Measurements from ENCODE around the gene YPEL1. TPM values are rescaled to one million over a fixed set of nuclear protein-coding genes. Genes with fewer than 3 reads are reported as not detected.

YPEL1 gene
- total and polyA plus RNA-seq, 2 of the 13 experiments (the other 11 are each of a cell fraction or from before 2014, with no cell fraction given), result 0.33 to 2.5 TPM

DNA sequence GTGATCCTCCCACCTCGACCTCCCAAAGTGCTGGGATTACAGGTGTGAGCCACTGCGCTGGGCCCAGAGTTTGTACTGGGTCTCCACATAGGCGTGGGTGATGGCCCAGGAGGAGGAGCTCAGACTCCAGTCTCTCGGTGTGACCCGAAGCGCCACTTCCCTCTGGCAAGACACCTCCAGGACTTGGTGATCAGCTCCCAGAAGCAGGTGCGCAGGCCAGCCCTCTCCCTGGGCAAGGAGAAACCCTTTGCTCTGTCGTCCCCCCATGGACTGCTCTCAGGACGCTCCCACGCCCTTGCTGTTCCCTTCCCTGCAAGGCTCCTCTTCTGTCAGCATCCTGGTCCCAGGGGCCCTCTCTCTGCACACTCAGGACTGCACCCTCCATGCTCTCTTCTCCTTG is 5.5 kb upstream of the YPEL1 start:
- WGBS (ENCODE audit: low lambda C conversion rate), result 25% methylated on average over 8 of the region's 10 CpGs
- Histone ChIP-seq H2AFZ (ENCODE audit: low read length) (no peak overlapping the region), H3K4me3 (replicated peaks in 1 of 3; ENCODE audit: insufficient read depth in 1 of 3, low read depth in 2 of 3, low read length in 3 of 3) (no peak overlapping the region), H3K9me3 (ENCODE audit: low read length) (no peaks in the 10 kb centered on the region), H4K20me1 (ENCODE audit: insufficient read depth, low read length) (no peaks in the 10 kb centered on the region), H3K4me2 (ENCODE audit: low read depth, low read length) (no peak overlapping the region), H3K36me3 (replicated peaks in 1 of 2; ENCODE audit: control insufficient read depth in 1 of 2, insufficient read depth in 2 of 2, low read length in 2 of 2) (no peaks in the 10 kb centered on the region), H3K27me3 (ENCODE audit: control insufficient read depth in 1 of 2, insufficient read depth in 2 of 2, low read length in 2 of 2) (peaks cover 5 to 23% of the 10 kb centered on the region in 2 experiments; a peak in 3 of 5 replicates), H3K4me1 (ENCODE audit: insufficient read depth, low read length) (no peaks in the 10 kb centered on the region; the same call in 1 of the 2 replicates), H3K79me2 (ENCODE audit: insufficient read depth, low read length) (no peaks in the 10 kb centered on the region), H3K9ac (ENCODE audit: insufficient read depth, low read depth, low read length) (no peak overlapping the region), H3K27ac (ENCODE audit: extremely low read length, insufficient read depth, low read length) (no peak overlapping the region)
- CTCF ChIA-PET (ENCODE audit: low intra/inter-chr PET ratio, low total read pairs), result no interaction called here
- in situ Hi-C loops (cut with HindIII; ENCODE audit: extremely low pct_ligation_motif_present, low pct_unique_long_range_greater_than_20kb) (no loop called here), intact Hi-C loops (cut with micrococcal nuclease; ENCODE audit: unreplicated experiment) (no loop called here)
- BruUV-seq (replicated peaks), result no TSS peak
- FAIRE-seq (no peak), ATAC-seq (no peak; the same call in 2 of the 3 replicates), DNase-seq (ENCODE audit: low spot score) (no peak)
- POLR2A ChIA-PET, result no interaction called here
- TF ChIP-seq BCL3 (CRISPR knock-in tag; IDR thresholded peaks at IDR 0.05) (no peak), NR2F2 (IDR thresholded peaks at IDR 0.05; ENCODE audit: borderline replicate concordance, low read depth) (no peak), ZNF546 (CRISPR knock-in tag; conservative IDR thresholded peaks at IDR 0.05) (no peak), ZFP41 (CRISPR knock-in tag; IDR thresholded peaks at IDR 0.05; ENCODE audit: borderline replicate concordance) (no peak), SP140L (CRISPR knock-in tag; IDR thresholded peaks at IDR 0.05; ENCODE audit: borderline replicate concordance) (no peak), ZNF740 (CRISPR knock-in tag; IDR thresholded peaks at IDR 0.05) (no peak), CREB3 (CRISPR knock-in tag; IDR thresholded peaks at IDR 0.05) (no peak), ZMYM2 (CRISPR knock-in tag; IDR thresholded peaks at IDR 0.05) (no peak), ZFYVE20 (CRISPR knock-in tag; IDR thresholded peaks at IDR 0.05; ENCODE audit: borderline replicate concordance, low read depth) (no peak), YEATS4 (CRISPR knock-in tag; IDR thresholded peaks at IDR 0.05; ENCODE audit: borderline replicate concordance) (no peak)
- TF ChIP-seq, protein P1, sequence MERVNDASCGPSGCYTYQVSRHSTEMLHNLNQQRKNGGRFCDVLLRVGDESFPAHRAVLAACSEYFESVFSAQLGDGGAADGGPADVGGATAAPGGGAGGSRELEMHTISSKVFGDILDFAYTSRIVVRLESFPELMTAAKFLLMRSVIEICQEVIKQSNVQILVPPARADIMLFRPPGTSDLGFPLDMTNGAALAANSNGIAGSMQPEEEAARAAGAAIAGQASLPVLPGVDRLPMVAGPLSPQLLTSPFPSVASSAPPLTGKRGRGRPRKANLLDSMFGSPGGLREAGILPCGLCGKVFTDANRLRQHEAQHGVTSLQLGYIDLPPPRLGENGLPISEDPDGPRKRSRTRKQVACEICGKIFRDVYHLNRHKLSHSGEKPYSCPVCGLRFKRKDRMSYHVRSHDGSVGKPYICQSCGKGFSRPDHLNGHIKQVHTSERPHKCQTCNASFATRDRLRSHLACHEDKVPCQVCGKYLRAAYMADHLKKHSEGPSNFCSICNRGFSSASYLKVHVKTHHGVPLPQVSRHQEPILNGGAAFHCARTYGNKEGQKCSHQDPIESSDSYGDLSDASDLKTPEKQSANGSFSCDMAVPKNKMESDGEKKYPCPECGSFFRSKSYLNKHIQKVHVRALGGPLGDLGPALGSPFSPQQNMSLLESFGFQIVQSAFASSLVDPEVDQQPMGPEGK (CRISPR knock-in tag; IDR thresholded peaks at IDR 0.05), result no peak

Measured in HepG2 (cell line).